Activated T-helper 2 cell treated with anti-CD3 and anti-CD28 coated beads, Interferon-gamma antibody, Interleukin-2, Interleukin-4, amounts not matched to agents 10 μg/mL and 5 μg/mL and 100 μg/mL, durations not matched to agents 14 hours and 24 hours and 36 hours (primary cell): ENCODE data around the gene C11orf21. TPM values are rescaled to one million over a fixed set of nuclear protein-coding genes. Genes with fewer than 3 reads are reported as not detected.

Source experiments
- DNase-seq: peaks from one replicate; pipeline ENCODE4 v3.0.0; 2021; ENCODE audit warnings: low spot score
- H3K27ac Mint-ChIP-seq: one replicate; pipeline ENCODE4 v1.8.0; 2021; ENCODE audit warnings: mixed read lengths
- H3K27me3 Mint-ChIP-seq: one replicate; pipeline ENCODE4 v1.8.0; 2021; ENCODE audit warnings: low read depth, mixed read lengths
- H3K36me3 Mint-ChIP-seq: one replicate; pipeline ENCODE4 v1.8.0; 2021; ENCODE audit warnings: low read depth, mixed read lengths
- H3K4me1 Mint-ChIP-seq: one replicate; pipeline ENCODE4 v1.8.0; 2021; ENCODE audit warnings: low read depth, mixed read lengths
- H3K4me3 Mint-ChIP-seq: one replicate; pipeline ENCODE4 v1.8.0; 2021; ENCODE audit warnings: low read depth, mild to moderate bottlenecking, moderate library complexity, mixed read lengths
- H3K9me3 Mint-ChIP-seq: one replicate; pipeline ENCODE4 v1.8.0; 2021; ENCODE audit warnings: mixed read lengths
- intact Hi-C: fragments of 100-400 bp; cut with micrococcal nuclease; formaldehyde crosslinking; loops from one replicate; pipeline ENCODE4 v1.15.1; 2023
- total RNA-seq: library from RNA; stranded (reverse); gene quantifications from 2 replicates; pipeline ENCODE4 v1.2.3, GENCODE V29; 2022

Gene C11orf21
- total RNA-seq, 1 donor from 2014 or later = 3.4 TPM

DNA sequence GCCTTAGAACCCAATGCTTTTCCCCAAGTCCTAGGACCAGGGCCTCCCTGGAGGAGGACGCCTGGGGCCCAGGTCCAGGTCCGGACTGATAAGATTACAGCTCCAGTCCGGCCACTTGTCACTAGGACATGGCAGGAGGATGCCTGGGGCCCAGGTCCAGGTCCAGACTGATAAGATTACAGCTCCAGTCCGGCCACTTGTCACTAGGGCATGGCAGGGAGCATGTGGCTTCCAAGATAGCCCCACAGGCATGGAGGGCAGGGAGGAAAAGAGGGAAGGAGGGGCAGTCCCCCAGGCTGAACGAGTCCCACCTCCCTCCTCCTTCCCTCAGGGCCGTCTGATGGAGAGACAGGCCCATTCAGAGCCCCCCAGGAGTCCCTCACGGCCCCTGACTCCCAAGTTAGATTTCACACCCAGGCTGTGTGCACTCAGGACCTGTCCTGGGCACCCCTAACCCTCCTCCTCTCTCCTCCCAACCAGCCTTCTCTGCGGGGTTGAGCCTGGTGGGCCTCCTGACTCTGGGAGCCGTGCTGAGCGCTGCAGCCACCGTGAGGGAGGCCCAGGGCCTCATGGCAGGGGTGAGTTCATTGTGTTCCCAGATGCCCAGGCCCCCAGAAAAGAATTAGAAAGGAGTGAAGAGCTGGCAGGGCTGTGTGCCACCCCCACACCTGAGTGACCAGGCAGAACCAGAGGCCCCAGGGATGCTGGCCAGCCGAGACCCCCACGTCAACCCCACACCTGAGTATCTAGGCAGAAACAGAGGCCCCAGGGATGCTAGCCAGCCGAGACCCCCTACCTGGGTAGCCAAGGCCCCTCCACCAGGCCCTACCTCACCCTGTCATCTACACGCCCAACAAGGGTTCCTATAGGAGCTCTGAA is 2.1 kb upstream of the C11orf21 start:
- peak overlapping the region; percentile 85 for H3K4me3 Mint-ChIP-seq
- no peak overlapping the region for H3K27ac Mint-ChIP-seq
- H3K4me1 Mint-ChIP-seq = peaks cover 29% of the 10 kb centered on the region
- intact Hi-C loops = loop anchor here (10.0 kb wide), 2 partner anchors 71 to 591 kb away; partner anchors contain the start of gene CD81
- no peaks in the 10 kb centered on the region for H3K9me3 Mint-ChIP-seq
- no peaks in the 10 kb centered on the region for H3K36me3 Mint-ChIP-seq
- no peaks in the 10 kb centered on the region for H3K27me3 Mint-ChIP-seq
- DNase-seq = peak; percentile 4

DNA sequence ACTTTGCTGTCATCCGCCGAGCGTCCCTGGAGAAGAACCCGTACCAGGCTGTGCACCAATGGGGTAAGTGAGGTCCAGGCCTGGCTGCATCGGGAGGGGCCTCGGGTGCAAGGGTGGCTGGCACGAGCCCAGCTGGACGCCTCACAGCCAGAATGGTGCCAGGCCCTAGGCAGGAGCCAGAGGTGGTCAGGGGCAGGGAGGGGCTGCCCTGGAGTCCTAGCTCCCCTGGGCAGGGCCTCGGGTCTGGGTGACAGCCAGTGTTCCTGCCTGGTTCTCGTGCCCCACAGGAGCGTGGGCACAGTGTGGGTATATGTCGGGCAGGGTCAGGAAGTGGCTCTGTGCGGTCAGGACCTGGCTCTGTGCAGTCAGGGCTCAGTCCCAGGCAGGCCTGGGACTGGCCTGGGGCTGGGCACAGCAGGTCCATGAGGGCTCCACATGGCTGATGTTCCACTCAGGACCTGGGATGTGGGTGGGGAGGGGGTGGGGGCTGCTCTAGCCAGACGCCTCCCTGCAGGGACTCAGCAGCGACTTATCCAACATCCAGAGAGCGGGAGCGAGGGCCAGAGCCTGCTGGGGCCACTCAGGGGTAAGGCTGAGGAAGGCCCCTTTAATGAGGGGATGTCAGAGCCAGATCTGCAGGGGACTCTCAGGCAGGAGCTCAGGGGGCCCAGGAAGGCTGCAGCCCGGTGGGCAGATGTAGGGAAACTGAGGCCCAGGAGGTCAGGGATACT is 1.3 kb upstream of the C11orf21 start:
- intact Hi-C loops = loop anchor here (10.0 kb wide), 2 partner anchors 72 to 592 kb away; partner anchors contain the start of gene CD81
- Mint-ChIP-seq H3K27ac (peak overlapping the region; percentile 67), H3K9me3 (no peaks in the 10 kb centered on the region), H3K27me3 (no peaks in the 10 kb centered on the region), H3K36me3 (no peaks in the 10 kb centered on the region), H3K4me3 (peak overlapping the region; percentile 85), H3K4me1 (peaks cover 29% of the 10 kb centered on the region)
- no peak for DNase-seq

DNA sequence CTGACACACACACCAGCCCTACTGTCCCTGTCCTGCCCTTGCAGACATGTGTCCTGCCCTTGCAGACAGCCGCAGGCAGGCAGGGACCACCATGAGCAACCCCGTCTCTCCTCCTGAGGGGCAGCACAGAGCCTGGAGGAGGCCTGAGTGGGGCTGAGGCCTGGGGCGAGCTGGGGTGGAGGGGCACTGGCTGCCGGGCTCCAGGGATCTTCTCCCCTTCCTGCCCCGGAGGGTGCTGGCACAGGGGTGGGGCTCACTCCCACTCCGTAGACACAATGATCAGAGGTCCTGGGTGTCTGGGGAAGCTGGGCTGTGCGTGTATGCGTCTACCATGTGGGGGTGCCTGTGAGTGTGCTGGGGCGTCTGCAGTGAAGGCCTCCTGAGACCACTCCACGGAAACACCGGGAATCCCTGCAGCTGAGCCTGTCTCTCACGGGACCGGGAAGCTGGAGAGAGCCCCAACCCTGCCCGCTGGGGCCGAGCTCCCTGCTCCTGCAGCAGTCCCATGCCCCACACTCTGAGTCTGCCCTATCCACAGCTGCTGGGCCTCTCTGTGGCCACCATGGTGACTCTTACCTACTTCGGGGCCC is 683 bp upstream of the C11orf21 start:
- DNase-seq = no peak
- no peaks in the 10 kb centered on the region for H3K27me3 Mint-ChIP-seq
- no peaks in the 10 kb centered on the region for H3K36me3 Mint-ChIP-seq
- no peaks in the 10 kb centered on the region for H3K9me3 Mint-ChIP-seq
- peak overlapping the region; percentile 89 for H3K27ac Mint-ChIP-seq
- intact Hi-C loops = loop anchor here (10.0 kb wide), 2 partner anchors 72 to 592 kb away; partner anchors contain the start of gene CD81
- H3K4me1 Mint-ChIP-seq = peaks cover 33% of the 10 kb centered on the region
- peak overlapping the region; percentile 85 for H3K4me3 Mint-ChIP-seq

DNA sequence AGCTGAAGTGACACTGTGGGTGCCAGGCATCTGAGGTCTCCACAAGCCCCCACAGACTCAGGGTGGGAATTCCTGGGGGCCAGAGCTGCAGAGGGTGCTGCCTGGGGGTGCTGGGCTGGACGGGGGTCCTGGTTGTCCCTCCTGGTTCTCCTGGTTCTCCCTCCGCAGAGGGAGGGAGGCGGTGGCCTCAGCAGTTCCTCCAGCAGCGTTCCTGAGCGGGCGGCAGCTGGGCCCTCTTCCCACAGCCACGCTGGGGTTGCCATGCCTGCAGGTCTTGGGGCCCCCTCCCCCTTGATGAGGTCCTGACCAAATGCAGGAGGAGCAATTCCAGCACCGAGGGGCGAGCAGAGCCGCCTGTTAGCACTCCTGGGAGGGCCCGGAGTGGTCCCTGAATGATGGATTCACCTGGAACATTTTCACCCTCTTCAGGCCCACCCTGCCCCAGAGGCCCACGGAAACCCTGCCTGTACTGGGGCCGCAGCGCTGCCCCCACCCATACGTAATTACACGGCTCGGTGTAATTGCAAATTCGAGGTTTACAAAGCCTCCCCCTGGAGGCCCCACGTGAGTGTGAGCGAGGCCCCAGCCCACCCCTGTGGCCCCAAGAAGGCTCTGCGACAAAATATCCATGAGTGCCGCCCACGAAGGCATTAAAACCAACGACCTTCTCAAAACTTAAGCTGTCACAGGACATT is 635 bp downstream of the C11orf21 start:
- no peaks in the 10 kb centered on the region for H3K36me3 Mint-ChIP-seq
- H3K27ac Mint-ChIP-seq = peak overlapping the region; percentile 89
- peaks cover 28% of the 10 kb centered on the region for H3K4me1 Mint-ChIP-seq
- H3K4me3 Mint-ChIP-seq = peak overlapping the region; percentile 85
- no peaks in the 10 kb centered on the region for H3K9me3 Mint-ChIP-seq
- H3K27me3 Mint-ChIP-seq = no peaks in the 10 kb centered on the region
- no peak for DNase-seq
- intact Hi-C loops = loop anchor here (10.0 kb wide), 2 partner anchors 74 to 594 kb away; partner anchors contain the start of gene CD81

DNA sequence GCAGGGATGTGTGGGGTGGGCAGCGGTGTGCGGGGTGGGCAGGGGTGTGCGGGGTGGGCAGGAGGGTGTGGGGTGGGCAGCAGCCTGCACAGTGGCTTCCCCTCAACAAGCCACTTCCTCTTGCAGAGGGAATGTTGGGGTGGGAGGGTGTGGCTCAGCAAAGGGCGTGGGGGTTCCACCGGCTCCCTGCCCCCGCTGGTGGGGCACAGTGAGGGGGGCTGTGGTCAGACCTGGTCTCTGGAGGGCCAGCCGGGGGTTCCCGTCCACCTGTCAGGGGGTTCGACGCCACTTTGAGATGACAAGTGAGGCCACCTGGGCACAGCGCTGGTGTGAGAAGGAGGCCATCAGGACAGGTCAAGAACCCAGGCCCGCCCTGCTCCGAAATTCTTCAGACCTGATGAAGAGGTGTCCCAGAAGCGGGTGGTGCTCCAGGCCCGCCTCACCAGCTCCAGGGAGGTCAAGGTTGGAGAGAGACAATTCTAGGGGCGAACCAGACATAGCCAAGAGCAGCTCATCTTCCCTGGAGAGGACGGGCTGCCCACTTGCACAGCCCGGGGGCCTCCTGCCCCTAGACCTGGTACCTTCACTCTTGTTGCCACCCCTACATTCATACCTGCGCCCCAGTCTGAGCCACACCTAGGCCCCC is 1.3 kb downstream of the C11orf21 start:
- Mint-ChIP-seq H3K4me3 (peak overlapping the region; percentile 85), H3K4me1 (peaks cover 21% of the 10 kb centered on the region), H3K9me3 (no peaks in the 10 kb centered on the region), H3K27ac (no peak overlapping the region), H3K36me3 (no peaks in the 10 kb centered on the region), H3K27me3 (no peaks in the 10 kb centered on the region)
- peak; percentile 8 for DNase-seq
- intact Hi-C loops = loop anchor here (10.0 kb wide), 2 partner anchors 74 to 594 kb away; partner anchors contain the start of gene CD81

DNA sequence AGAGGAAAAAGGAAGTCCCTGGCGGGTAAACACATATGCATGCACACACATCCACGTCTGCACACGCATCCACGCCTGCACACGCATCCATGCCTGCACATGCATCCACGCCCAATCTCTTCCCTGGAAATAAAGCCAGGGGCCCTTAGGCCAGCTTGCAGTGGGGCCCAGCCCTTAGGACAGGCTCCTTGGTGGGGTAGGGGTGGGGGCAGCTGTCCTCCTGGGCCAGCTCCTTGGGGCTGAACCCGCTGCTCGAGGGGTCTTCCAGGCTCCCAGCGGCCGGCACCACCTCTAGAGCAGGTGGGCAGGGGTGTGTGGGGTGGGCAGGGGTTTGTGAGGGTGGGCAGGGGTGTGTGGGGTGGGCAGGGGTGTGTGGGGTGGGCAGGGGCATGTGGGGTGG is 1.9 kb downstream of the C11orf21 start:
- Mint-ChIP-seq H3K4me3 (peak overlapping the region; percentile 39), H3K4me1 (peaks cover 21% of the 10 kb centered on the region)

DNA sequence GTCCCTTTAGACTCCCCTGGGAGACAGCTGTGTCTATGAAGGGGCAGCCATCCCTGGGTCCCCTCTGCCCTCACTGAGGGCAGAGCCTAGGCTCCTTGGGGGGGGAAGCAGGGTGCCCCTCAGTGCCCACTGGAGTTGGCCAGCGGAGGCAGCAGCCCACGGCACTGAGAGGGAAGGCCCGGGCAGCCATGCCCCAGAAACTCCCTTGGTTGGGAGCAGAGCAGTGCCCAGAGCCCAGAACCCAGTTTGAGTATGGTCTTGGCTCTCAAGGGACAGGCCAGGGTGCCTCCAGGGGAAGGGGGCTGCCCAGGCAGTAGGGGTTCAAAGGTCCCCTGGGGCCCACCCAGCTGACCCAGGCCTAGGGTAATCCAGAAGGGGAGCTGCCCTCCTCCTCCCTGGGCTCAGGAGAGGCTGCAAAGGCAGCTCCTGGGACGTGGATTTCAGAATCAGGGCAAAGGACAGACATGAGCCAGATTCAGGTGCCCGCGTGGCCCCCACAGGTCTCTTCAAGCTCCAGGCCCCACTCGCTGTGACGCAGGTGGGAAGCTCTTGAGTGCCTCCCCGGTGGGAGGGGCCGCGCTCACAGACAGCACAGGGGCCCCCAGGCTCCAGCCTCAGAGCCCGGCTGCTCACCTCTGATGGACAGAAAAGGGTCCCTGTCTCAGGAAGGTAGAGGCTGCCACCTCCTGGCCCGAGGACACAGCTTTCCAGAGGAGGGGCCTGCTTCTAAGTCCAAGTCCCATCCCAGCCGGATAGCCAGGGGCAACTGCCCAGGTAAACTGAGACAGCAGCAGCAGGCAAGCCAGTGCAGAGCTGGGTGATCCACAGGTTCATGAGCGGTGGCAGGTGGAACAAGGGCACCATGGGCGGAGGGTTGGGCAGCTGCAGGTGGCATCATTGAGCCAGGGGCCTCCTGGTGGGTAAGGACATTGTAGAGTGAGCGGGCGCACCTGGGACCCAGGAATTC is 2.6 kb downstream of the C11orf21 start:
- intact Hi-C loops = loop anchor here (1.0 kb wide), 1 partner anchor 102 kb away; no protein-coding TSS in a partner anchor
- Mint-ChIP-seq H3K9me3 (no peaks in the 10 kb centered on the region), H3K36me3 (no peaks in the 10 kb centered on the region), H3K27me3 (no peaks in the 10 kb centered on the region), H3K4me3 (peak overlapping the region; percentile 39), H3K27ac (no peak overlapping the region), H3K4me1 (peaks cover 21% of the 10 kb centered on the region)
- DNase-seq = peak; percentile 7

More for the DNA sequence above, 1.9 kb downstream of the C11orf21 start:
- H3K27ac Mint-ChIP-seq = no peak overlapping the region
- no peaks in the 10 kb centered on the region for H3K36me3 Mint-ChIP-seq
- intact Hi-C loops = loop anchor here (1.0 to 10.0 kb wide), 3 partner anchors 75 to 595 kb away; partner anchors contain the start of gene CD81
- no peaks in the 10 kb centered on the region for H3K9me3 Mint-ChIP-seq
- DNase-seq = no peak
- no peaks in the 10 kb centered on the region for H3K27me3 Mint-ChIP-seq

DNA sequence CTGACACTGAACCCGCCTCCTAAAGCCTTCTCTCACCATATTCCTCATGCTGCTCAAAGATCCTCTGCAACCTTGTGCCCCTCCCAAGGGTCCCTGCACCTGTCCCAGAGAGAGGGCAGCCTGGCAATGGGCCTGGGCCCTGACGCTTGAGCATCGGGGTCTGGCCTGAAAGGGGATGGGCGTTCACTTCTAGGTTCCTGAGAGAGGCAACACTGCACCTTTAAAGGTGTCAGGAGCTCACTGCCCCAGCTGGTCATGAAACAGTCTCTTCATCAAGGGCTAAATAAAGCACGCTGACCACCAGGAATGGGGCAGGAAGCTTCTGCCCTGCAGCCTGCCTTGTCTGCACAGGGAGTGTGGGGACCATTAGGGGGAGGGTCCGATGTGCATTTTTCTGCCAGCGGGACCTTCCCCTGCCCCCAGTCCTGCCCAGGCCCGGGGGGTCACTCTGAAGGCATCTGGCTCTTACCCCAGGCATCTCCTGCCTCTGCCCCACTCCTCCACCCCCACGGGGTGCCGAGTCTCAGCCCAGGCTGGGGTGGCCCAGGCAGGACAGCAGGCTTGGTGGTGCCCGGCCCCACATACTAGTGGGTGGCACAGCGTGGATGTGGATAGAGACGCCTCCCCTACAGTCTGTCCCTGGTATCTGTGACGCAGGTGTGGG is 3.5 kb downstream of the C11orf21 start:
- DNase-seq = peak; percentile 5
- Mint-ChIP-seq H3K27ac (peak overlapping the region; percentile 46), H3K9me3 (no peaks in the 10 kb centered on the region), H3K27me3 (peaks cover 3% of the 10 kb centered on the region), H3K4me3 (no peak overlapping the region), H3K4me1 (peaks cover 21% of the 10 kb centered on the region), H3K36me3 (no peaks in the 10 kb centered on the region)
- intact Hi-C loops = no loop called here

DNA sequence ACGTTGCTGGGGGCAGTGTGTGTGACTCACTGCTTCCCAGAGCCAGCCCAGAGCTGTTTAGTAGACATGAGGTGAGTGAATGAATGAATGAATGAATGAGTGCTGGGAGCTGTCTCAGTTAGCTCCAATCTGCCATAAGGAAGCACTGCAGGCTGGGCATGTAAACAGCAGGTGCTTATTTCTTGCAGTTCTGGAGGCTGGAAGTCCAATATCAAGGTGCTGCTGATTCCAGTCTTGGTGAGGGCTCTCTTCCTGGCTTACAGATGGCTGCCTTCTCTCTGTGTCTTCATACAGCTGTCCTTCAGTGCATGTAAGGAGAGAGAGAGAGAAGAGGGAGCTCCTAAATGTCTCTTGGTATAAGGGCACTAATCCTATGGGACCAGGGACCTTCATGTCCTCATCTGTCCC is 4.1 kb downstream of the C11orf21 start:
- H3K4me1 Mint-ChIP-seq = peaks cover 20% of the 10 kb centered on the region
- H3K36me3 Mint-ChIP-seq = no peaks in the 10 kb centered on the region
- H3K4me3 Mint-ChIP-seq = no peak overlapping the region
- intact Hi-C loops = no loop called here
- no peaks in the 10 kb centered on the region for H3K9me3 Mint-ChIP-seq
- no peak overlapping the region for H3K27ac Mint-ChIP-seq
- H3K27me3 Mint-ChIP-seq = peaks cover 3% of the 10 kb centered on the region
- no peak for DNase-seq

DNA sequence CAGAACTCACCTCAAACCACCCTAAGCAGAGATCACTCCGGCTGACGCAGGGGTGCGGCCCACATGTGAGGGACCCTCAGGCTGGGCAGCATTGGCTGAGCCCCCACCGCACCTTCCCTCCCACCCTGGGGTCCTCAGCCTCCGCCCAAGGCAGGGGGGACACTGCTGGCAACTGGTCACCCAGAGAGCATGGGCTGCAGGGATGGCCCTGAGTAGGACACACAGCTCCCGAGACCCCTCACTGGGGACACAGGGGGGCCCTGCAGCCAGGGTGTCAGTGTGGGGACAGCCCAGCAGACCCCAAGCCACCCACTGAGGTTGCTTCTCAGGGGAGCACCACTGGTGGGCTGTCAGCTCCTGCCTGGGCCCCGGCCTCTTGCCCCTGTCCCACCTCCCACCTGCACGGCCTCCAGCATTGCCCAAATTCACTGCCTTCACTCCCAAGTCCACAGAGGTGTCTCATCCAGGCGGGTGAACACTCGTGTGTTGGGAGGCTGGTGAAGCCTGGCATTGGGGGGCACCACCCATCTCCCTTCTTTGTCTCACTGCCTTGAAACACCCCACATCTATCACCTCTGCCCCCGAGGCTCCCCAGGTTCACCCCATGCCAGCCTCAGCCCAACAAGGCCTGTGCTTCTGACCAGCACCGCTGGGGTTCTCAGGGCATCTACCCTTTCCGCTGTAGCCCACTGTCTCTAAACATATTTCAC is 4.7 kb downstream of the C11orf21 start:
- Mint-ChIP-seq H3K27ac (no peak overlapping the region), H3K36me3 (no peaks in the 10 kb centered on the region), H3K27me3 (peaks cover 3% of the 10 kb centered on the region), H3K4me1 (peaks cover 18% of the 10 kb centered on the region), H3K4me3 (no peak overlapping the region), H3K9me3 (no peaks in the 10 kb centered on the region)
- intact Hi-C loops = no loop called here
- DNase-seq = no peak
